ENCODE results near the gene PDGFC. TPM values are rescaled to one million over a fixed set of nuclear protein-coding genes. Genes with fewer than 3 reads are reported as not detected.

Gene PDGFC
- total and polyA plus RNA-seq, 2 of the 8 experiments (the other 6 are each of a cell fraction or from before 2014, with no cell fraction given) = 0.65 to 2.7 TPM

DNA sequence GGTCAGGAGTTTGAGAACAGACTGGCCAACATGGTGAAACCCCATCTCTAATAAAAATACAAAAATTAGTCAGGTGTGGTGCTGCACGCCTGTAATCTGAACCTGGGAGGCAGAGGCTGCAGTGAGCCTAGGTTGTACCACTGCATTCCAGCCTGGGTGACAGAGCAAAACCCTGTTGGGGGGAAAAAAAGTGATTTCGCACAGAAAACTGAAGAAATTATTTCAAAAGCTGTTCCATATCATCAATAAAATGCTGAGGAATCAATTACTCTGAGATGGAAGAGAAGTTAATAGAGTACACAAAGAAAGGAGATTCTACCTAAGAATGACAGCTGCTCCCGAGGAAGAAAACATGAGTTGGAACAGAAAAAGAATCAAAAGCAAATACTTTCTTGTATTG, 95.9 kb downstream of the PDGFC start:
- no peaks in the 10 kb centered on the region for H3K27me3 ChIP-seq (replicated peaks in 1 of 4; ENCODE audit: control insufficient read depth in 3 of 4, extremely low read depth in 1 of 4, insufficient read depth in 3 of 4, low read length in 3 of 4)
- H3K18ac ChIP-seq (ENCODE audit: extremely low read depth, low read length) = no peak overlapping the region
- no peak overlapping the region for H2BK20ac ChIP-seq (ENCODE audit: low read length)
- no peak overlapping the region for H4K8ac ChIP-seq (ENCODE audit: extremely low read depth, insufficient read depth, low read length)
- H3K4me1 ChIP-seq (replicated peaks in 1 of 4; ENCODE audit: control insufficient read depth in 3 of 4, insufficient read depth in 4 of 4, low read length in 3 of 4) = no peaks in the 10 kb centered on the region
- DNase-seq (ENCODE audit: low read depth in 1 of 2, low spot score in 2 of 2) = no peak
- no peak overlapping the region for H2BK15ac ChIP-seq (ENCODE audit: low read length)
- no peak for FAIRE-seq
- H3K23me2 ChIP-seq (ENCODE audit: low read depth, low read length) = no peaks in the 10 kb centered on the region
- no peak overlapping the region for H3K4me2 ChIP-seq (ENCODE audit: insufficient read depth in 1 of 2, low read depth in 2 of 2, low read length in 2 of 2)
- H2AK5ac ChIP-seq (ENCODE audit: low read depth, low read length) = no peak overlapping the region
- H4K20me1 ChIP-seq (replicated peaks in 1 of 2; ENCODE audit: control insufficient read depth in 1 of 2, insufficient read depth in 2 of 2, low read length in 2 of 2) = no peaks in the 10 kb centered on the region
- no peak overlapping the region for H2AFZ ChIP-seq (ENCODE audit: low read length)
- POLR2A ChIA-PET (ENCODE audit: partially characterized antibody) = no interaction called here
- H3K56ac ChIP-seq (replicated peaks; ENCODE audit: insufficient read length, low read depth, low read length) = no peak overlapping the region
- CTCF ChIA-PET (ENCODE audit: partially characterized antibody) = interaction anchor here (1.4 to 1.7 kb wide), 3 partner anchors 13 to 76 kb away, joined by 3 to 4 read pairs (median 3); no protein-coding TSS in a partner anchor
- no peak overlapping the region for H2BK12ac ChIP-seq (ENCODE audit: low read depth, low read length)
- no peak overlapping the region for H3K9ac ChIP-seq (replicated peaks in 1 of 4; ENCODE audit: extremely low read depth in 1 of 4, low read depth in 3 of 4, low read length in 3 of 4)
- no peak overlapping the region for H4K91ac ChIP-seq (replicated peaks; ENCODE audit: insufficient read length, low read length)
- no peak overlapping the region for H4K5ac ChIP-seq (ENCODE audit: insufficient read length, low read depth, low read length)
- no peaks in the 10 kb centered on the region for H3K79me1 ChIP-seq (ENCODE audit: low read depth, low read length)
- no peak overlapping the region for H3K4me3 ChIP-seq (ENCODE audit: extremely low read depth in 1 of 4, insufficient read depth in 2 of 4, low read depth in 3 of 4, low read length in 4 of 4)
- no peaks in the 10 kb centered on the region for H3K79me2 ChIP-seq (ENCODE audit: control insufficient read depth in 1 of 2, insufficient read depth in 2 of 2, low read length in 2 of 2)
- no peak overlapping the region for H3K4ac ChIP-seq (replicated peaks; ENCODE audit: insufficient read length, low read depth, low read length)
- no peaks in the 10 kb centered on the region for H3K36me3 ChIP-seq (ENCODE audit: control insufficient read depth in 2 of 4, insufficient read depth in 4 of 4, low read length in 3 of 4)
- H2BK5ac ChIP-seq (ENCODE audit: low read depth, low read length) = no peak overlapping the region
- no peak overlapping the region for H2BK120ac ChIP-seq (replicated peaks; ENCODE audit: low read depth, low read length)
- 88% methylated on average over 3 of the region's 3 CpGs; no CpG with 5 or more reads in 1 of the 2 experiments for WGBS, 2 experiments (ENCODE audit: extremely low coverage in 1 of 2, insufficient coverage in 1 of 2, insufficient read length in 1 of 2, insufficient replicate concordance in 2 of 2, low coverage in 1 of 2, low lambda C conversion rate in 2 of 2, missing lambda C conversion rate in 1 of 2)
- no peak overlapping the region for H3K27ac ChIP-seq (ENCODE audit: low read depth, low read length)
- H3K14ac ChIP-seq (ENCODE audit: insufficient read length) = no peak overlapping the region
- no peaks in the 10 kb centered on the region for H3K9me3 ChIP-seq (ENCODE audit: insufficient read depth in 2 of 2, low read depth in 1 of 2, low read length in 1 of 2)
- TF ChIP-seq, protein P1, sequence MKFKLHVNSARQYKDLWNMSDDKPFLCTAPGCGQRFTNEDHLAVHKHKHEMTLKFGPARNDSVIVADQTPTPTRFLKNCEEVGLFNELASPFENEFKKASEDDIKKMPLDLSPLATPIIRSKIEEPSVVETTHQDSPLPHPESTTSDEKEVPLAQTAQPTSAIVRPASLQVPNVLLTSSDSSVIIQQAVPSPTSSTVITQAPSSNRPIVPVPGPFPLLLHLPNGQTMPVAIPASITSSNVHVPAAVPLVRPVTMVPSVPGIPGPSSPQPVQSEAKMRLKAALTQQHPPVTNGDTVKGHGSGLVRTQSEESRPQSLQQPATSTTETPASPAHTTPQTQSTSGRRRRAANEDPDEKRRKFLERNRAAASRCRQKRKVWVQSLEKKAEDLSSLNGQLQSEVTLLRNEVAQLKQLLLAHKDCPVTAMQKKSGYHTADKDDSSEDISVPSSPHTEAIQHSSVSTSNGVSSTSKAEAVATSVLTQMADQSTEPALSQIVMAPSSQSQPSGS (IDR thresholded peaks at IDR 0.05; ENCODE audit: low read length) = no peak
- no peak for TF ChIP-seq SP2 (IDR thresholded peaks at IDR 0.05; ENCODE audit: low read length)
- TF ChIP-seq YY1 (IDR thresholded peaks at IDR 0.05; ENCODE audit: low read depth, low read length) = no peak
- no peak for TF ChIP-seq CHD1 (IDR thresholded peaks at IDR 0.05; ENCODE audit: low read depth, low read length)
- no peak for TF ChIP-seq NRF1 (IDR thresholded peaks at IDR 0.05; ENCODE audit: low read depth, low read length)
- TF ChIP-seq POU5F1 (IDR thresholded peaks at IDR 0.05; ENCODE audit: low read depth, low read length) = no peak
- no peak for TF ChIP-seq POLR2A (IDR thresholded peaks at IDR 0.05; ENCODE audit: control extremely low read depth in 1 of 2, low read depth in 2 of 2, low read length in 2 of 2)
- TF ChIP-seq KDM5A (IDR thresholded peaks at IDR 0.05; ENCODE audit: low read length) = no peak
- TF ChIP-seq MAFK (IDR thresholded peaks at IDR 0.05; ENCODE audit: low read depth, low read length) = no peak
- no peak for TF ChIP-seq TAF1 (IDR thresholded peaks at IDR 0.05; ENCODE audit: low read depth, low read length)
- no peak for TF ChIP-seq HDAC2 (IDR thresholded peaks at IDR 0.05; ENCODE audit: borderline replicate concordance in 1 of 2, low read depth in 2 of 2, low read length in 2 of 2)
- no peak overlapping the region for H3K23ac ChIP-seq (ENCODE audit: insufficient read length)
